HTR-8/SVneo (cell line): ENCODE results near the gene IKZF3.
"Not testable (repeated sequence)": the region's sequence is repeated elsewhere in the genome, so short reads cannot be mapped to it uniquely, and the experiment has no call there.

Source experiments
- DNase-seq: peaks from one replicate; pipeline ENCODE4 v3.0.0; 2011; ENCODE audit warnings: low spot score, mixed read lengths; ENCODE audit not compliant: insufficient read length
- FAIRE-seq: peaks from 2 replicates; lab custom pipeline; 2011; peaks lifted over from hg19 to GRCh38; lab: Jason Lieb, UNC

Gene IKZF3

GRCh38 chr17:39761861-39762496, 102.1 kb downstream of the IKZF3 start:
- DNase-seq, result no peak
- no peak for FAIRE-seq

GRCh38 chr17:39759204-39759603, 104.9 kb downstream of the IKZF3 start:
- FAIRE-seq (no peak), DNase-seq (no peak)

- no peak for DNase-seq
- FAIRE-seq, result no peak
Observed at GRCh38 chr17:39757931-39758873, 105.9 kb downstream of the IKZF3 start.

- no peak for FAIRE-seq
- DNase-seq, result no peak
Observed at GRCh38 chr17:39757176-39757662, 106.9 kb downstream of the IKZF3 start.

GRCh38 chr17:39756380-39757079, 107.6 kb downstream of the IKZF3 start:
- FAIRE-seq, result no peak
- no peak for DNase-seq

- DNase-seq (no peak), FAIRE-seq (peak; percentile 90)
Observed at GRCh38 chr17:39755554-39756379, 108.3 kb downstream of the IKZF3 start.

GRCh38 chr17:39754958-39755553, 109.1 kb downstream of the IKZF3 start:
- DNase-seq, result no peak
- no peak for FAIRE-seq

GRCh38 chr17:39754161-39754957, 109.8 kb downstream of the IKZF3 start:
- peak; percentile 99 for DNase-seq
- peak; percentile 96 for FAIRE-seq

GRCh38 chr17:39753514-39754160, 110.5 kb downstream of the IKZF3 start:
- FAIRE-seq, result no peak

GRCh38 chr17:39752241-39752881, 111.8 kb downstream of the IKZF3 start:
- no peak for FAIRE-seq

More at GRCh38 chr17:39753514-39754160, 110.5 kb downstream of the IKZF3 start:
- DNase-seq, result no peak

GRCh38 chr17:39751637-39752036, 112.5 kb downstream of the IKZF3 start:
- DNase-seq (no peak), FAIRE-seq (no peak)

More at GRCh38 chr17:39752241-39752881, 111.8 kb downstream of the IKZF3 start:
- DNase-seq, result no peak

- no peak for FAIRE-seq
- DNase-seq, result no peak
Observed at GRCh38 chr17:39751016-39751543, 113.0 kb downstream of the IKZF3 start.

- DNase-seq, result peak; percentile 84
- peak; percentile 93 for FAIRE-seq
Observed at GRCh38 chr17:39750131-39751015, 113.7 kb downstream of the IKZF3 start.

GRCh38 chr17:39748444-39749034, 115.6 kb downstream of the IKZF3 start:
- not testable (repeated sequence) for FAIRE-seq, DNase-seq

- DNase-seq (no peak), FAIRE-seq (no peak)
Observed at GRCh38 chr17:39747745-39748144, 116.4 kb downstream of the IKZF3 start.

GRCh38 chr17:39746145-39746461, 118.0 kb downstream of the IKZF3 start:
- no peak for FAIRE-seq

More at GRCh38 chr17:39746145-39746461, 118.0 kb downstream of the IKZF3 start:
- no peak for DNase-seq
